Gastroesophageal sphincter (tissue), 3 donors: ENCODE results near the gene NAV2.

ENCODE experiments used
- CTCF ChIP-seq, 4 experiments: fragments of 200-600 bp in 2 of 4; fragments of 450-650 bp in 2 of 4; sonication (generic) in 1 of 4; IDR thresholded peaks; one replicate each; pipeline ENCODE4 v1.5.1; 2017 to 2019; ENCODE audit warnings: antibody characterized with exemption in 4 of 4, mild to moderate bottlenecking in 2 of 4, moderate library complexity in 2 of 4
- POLR2A ChIP-seq, 2 donors: fragments of 450-650 bp; IDR thresholded peaks; one replicate each; pipeline ENCODE4 v1.6.1; 2017; ENCODE audit warnings: antibody characterized with exemption in 2 of 2, mild to moderate bottlenecking in 2 of 2, moderate library complexity in 1 of 2

- TF ChIP-seq CTCF (IDR thresholded peaks at IDR 0.05) (no peak), POLR2A (IDR thresholded peaks at IDR 0.05) (no peak)
Observed at GRCh38 chr11:20122131-20122530, 409.5 kb downstream of the NAV2 start.
